Dorsolateral prefrontal cortex (tissue), 118 donors: ENCODE measurements around the gene DMAP1. TPM values are rescaled to one million over a fixed set of nuclear protein-coding genes. Genes with fewer than 3 reads are reported as not detected.

Source experiments
- total RNA-seq, 120 experiments: library from RNA; stranded (reverse); gene quantifications; one replicate each; pipeline versions ENCODE4 v1.2.3 to v1.2.4, GENCODE V29; 2022

The DMAP1 gene
- total RNA-seq, 120 experiments from 2014 or later: 46.6 to 81.3 (median 59.7) TPM

Other genes with a start within 250 kb of the DMAP1 start
- gene DPH2, start 243.5 kb upstream of the DMAP1 start, total RNA-seq: 10 to 100 TPM; 12.0 to 31.1 (median 20.7) TPM
- 100 to 1,000 TPM; 112 to 276 (median 202) TPM for gene ATP6V0B, start 238.5 kb upstream of the DMAP1 start, total RNA-seq
- gene B4GALT2, start 234.3 kb upstream of the DMAP1 start, total RNA-seq: 10 to 100 TPM; 33.5 to 97.8 (median 48.8) TPM
- 10 to 100 TPM in 119 of 120 experiments, 1 to 10 TPM in 1; 9.0 to 34.0 (median 18.6) TPM for gene CCDC24, start 221.9 kb upstream of the DMAP1 start, total RNA-seq
- 10 to 100 TPM; 10.7 to 88.7 (median 26.9) TPM for gene SLC6A9, start 182.0 kb upstream of the DMAP1 start, total RNA-seq
- under 1 TPM in 20 of 120 experiments, not detected in 100; 0.14 to 0.88 (median 0.22) TPM for gene KLF17, start 94.7 kb upstream of the DMAP1 start, total RNA-seq
- gene KLF18, start 71.8 kb upstream of the DMAP1 start, total RNA-seq: not detected
- 100 to 1,000 TPM in 119 of 120 experiments, 10 to 100 TPM in 1; 93.5 to 183 (median 121) TPM for gene ERI3, start 141.8 kb downstream of the DMAP1 start, total RNA-seq
- 100 to 1,000 TPM; 104 to 415 (median 196) TPM for gene RNF220, start 191.8 kb downstream of the DMAP1 start, total RNA-seq